ENCODE measurements around the gene LPP.

DNA sequence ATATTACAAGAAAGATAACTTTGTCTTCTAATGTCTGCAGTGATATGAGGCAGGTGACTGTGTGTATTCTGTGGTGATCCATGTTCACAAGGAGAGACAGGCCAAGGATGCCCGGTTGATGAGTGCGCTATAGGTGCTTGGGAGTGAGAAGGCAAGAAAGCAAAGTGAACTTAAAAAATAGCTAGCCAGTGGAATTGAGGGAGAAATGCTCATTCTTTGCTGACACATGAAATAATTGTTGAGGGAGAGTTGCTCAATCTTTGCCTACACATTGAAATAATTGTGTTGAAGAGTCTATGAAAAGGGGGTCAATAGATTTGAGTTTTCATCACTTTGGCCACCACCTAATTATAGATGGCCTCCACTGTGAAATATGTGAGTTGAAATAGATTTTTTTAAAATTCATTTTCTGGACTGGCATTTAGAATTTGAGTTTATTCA is 156.3 kb downstream of the LPP start:
- TF ChIP-seq EZH2phosphoT487 (conservative IDR thresholded peaks at IDR 0.05; ENCODE audit: low read length): no peak
- TF ChIP-seq, protein P1, sequence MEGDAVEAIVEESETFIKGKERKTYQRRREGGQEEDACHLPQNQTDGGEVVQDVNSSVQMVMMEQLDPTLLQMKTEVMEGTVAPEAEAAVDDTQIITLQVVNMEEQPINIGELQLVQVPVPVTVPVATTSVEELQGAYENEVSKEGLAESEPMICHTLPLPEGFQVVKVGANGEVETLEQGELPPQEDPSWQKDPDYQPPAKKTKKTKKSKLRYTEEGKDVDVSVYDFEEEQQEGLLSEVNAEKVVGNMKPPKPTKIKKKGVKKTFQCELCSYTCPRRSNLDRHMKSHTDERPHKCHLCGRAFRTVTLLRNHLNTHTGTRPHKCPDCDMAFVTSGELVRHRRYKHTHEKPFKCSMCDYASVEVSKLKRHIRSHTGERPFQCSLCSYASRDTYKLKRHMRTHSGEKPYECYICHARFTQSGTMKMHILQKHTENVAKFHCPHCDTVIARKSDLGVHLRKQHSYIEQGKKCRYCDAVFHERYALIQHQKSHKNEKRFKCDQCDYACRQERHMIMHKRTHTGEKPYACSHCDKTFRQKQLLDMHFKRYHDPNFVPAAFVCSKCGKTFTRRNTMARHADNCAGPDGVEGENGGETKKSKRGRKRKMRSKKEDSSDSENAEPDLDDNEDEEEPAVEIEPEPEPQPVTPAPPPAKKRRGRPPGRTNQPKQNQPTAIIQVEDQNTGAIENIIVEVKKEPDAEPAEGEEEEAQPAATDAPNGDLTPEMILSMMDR (IDR thresholded peaks at IDR 0.05; ENCODE audit: insufficient read depth, low read length, poor library complexity, severe bottlenecking): no peak

All from SU-DHL-6 (cell line).